Measurements from ENCODE around the gene SPTSSB.

The SPTSSB gene

DNA sequence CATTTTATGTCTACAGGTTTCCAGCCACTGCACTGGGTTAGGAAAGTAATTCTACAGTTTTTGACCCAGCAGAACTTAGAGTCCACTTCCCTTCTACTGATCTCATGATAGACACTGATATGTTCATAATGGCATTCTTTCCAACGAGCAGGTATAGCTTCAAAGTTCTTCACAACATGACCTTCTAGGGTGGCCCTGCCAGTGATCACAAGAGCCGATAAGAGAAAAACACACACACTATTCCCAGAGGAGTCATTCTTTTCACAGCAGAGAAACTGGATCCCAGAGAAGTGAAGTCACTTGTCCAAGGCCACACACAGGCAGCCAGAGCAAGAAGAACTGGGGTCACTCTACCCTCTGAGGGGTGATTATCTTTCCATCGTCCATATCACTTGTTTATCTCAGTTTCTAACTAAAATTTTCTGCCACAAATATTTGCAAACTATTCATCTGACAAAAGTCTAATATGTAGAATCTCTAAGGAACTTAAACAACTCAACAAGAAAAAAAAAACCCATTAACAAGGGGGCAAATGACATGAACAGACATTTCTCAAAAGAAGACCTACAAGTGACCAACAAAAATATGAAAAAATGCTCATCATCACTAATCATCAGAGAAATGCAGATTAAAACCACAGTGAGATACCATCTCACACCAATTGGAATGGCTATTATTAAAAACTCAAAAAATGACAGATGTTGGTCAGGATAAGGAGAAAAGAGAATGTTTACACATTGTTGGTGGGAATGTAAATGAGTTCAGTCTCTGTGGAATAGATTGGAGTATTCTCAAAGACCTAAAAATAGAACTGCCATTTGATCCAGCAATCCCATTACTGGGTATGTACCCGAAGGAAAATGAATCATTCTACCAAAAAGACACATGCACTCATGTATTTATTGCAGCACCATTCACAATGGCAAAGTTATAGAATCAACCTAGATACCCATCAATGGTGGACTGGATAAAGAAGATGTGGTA lies 31.5 kb downstream of the SPTSSB start:
- DNase-seq (ENCODE audit: low spot score): no peak

DNA sequence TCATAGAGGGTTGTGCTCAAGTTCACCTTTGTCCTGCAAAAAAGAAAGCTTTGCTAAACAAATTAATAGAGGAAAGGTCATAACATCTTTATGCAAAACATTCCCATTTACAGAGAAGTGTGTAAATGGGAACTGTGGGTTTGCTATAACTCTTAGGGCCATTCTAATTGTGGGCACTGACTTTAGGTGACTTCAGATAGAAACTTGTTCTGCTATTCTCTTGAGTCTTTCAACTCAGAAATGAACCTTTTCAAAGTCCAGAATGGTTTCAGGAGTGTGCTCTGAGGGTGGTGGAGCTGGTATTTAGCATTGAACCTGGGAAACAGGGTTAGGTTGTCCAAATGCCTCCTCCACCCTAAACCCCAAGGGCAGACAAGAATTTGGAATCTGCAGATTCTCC lies 34.0 kb downstream of the SPTSSB start:
- DNase-seq (ENCODE audit: low spot score): no peak

DNA sequence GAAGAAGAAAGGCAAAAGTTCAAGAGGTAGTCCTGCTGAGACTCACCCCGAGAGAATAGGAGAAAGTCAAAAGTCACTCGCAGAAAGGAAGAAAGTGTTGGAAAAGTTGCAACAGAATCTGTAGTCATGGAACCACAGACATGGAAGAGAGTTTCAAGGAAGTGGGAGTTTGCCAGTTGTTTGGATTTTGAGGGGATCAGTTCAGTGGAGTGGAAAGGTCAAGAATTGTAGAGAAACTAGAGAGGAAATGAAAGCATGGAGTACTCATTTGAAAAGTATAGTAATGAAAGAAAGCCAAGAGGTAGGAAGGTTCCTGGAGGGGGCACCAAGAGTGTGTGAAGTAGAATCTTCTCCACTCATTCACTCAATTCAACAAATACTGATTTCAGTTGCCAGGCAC lies 34.7 kb downstream of the SPTSSB start:
- DNase-seq (ENCODE audit: low spot score): no peak

DNA sequence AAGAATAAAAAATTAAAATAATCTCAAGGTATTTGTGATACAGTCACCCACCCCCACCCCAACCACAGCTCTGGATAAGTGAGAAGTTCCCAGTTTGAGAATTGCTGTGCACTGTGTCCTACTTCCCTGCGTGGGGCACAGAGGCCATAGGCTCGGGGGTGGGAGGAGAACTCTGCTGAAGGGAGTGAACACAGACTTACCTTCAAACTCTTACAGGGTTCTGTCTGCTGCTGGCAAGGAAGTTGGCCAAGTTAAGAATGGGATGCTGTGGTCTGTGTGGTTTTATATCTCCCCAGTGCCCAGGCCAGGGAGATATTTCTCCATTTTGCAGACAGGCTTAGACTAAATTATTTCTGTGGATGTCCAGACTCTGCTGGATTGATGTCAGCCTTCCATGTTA lies 37.6 kb downstream of the SPTSSB start:
- no peak for DNase-seq (ENCODE audit: low spot score)

DNA sequence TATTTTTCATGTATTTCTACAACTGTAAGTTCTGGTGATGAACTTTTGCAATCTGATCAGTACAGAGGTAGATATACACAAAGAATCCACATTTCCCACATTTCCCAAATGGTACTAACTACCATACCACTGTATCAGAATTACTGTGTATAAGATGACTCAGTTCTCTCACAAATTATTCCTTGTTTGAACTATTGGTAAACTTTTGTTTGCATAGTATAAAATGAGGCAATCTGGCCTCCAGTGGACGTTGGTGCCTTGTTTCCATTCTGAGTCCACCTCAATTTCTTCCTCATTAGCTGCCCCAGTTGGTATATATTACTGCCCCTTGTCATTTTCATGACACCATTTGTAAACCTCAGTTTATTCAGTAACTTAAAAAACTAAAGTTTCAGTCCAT lies 38.5 kb downstream of the SPTSSB start:
- no peak for DNase-seq (ENCODE audit: low spot score)

DNA sequence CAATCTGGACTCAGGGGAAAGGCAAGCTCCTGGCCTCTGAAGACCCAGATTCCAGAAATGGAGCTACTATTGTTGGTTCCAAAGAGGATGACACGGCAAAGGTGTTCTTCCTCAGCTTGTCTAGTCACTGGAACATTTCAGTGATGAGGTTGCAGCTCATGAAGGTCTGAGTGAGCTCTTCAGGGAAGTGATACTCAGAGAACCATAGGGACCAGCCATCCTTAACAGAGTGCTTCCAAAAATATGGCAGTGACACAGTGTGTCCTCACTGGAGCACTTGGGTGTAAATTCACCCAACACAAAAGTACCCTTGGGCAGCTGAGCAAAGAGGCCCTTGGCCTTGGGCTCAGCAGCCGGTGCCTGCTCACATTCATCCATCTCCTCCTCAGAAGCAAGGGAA lies 46.3 kb downstream of the SPTSSB start:
- no peak for DNase-seq (ENCODE audit: low spot score)

DNA sequence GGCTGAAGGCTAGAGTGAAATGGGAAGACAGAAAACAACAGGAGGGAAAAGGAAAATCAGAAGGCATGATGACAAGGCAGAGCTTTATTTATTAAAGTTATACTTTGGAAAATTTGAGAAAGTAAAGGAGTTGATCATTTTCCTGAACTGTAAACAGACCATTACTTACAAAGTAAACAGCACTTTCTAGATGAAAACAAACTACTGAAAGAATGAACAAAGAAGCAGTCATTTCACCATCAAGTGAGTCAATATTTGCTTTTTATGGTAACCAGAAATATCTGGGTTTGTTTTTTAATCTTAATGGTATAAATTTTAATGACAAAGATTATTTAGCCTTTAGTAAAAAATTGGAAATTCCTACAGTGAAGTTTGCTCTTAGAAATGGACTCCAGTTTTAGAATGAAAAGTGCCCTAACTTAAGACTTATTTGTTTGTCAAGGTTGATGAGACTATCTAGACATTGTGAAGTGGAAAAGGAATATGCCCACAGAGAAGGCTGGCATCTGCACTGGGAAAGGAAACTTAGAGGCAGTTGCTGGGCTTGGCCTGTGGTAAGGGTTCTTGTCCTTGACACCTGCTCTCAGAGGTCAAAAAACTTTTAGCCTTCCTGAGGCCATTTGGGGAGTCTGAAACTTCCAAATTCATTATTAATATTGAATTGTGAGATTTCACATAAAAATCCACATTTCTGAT lies 47.2 kb downstream of the SPTSSB start:
- DNase-seq (ENCODE audit: low spot score): no peak

DNA sequence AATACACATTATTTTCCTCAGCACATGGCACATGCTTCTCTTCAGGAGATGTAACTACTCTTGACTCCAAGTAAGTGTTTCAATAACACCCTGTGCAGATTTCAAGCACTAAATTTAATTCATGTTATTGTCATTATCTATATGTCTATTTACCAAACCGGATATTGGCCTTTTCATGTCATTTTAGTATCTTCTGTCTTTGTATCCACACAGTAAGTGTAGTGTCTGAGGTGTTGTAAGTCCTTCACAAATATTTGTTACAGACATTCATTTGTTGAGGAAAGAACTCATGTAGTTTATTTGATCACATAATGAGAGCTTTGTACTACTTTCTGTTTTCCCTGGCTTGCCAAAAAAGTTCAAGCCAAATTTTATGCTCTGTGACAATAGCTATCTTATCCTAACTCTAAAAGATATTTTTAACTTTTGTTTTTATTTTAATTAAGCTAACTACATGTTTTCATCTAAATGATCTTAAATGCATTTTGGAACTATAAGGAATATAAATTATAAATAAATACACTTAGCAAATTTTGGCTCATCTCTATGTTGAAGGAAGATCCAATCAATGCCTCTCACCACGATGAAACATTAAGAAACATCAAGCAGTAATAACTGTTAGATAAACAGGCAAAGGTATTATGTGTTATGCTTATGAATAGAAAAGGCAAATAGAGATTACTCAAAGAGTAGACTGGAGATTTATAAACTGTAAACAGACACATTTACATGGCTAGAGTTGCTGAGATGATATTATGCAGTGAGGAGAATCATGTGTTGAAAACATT lies 48.3 kb downstream of the SPTSSB start:
- no peak for DNase-seq (ENCODE audit: low spot score)

DNA sequence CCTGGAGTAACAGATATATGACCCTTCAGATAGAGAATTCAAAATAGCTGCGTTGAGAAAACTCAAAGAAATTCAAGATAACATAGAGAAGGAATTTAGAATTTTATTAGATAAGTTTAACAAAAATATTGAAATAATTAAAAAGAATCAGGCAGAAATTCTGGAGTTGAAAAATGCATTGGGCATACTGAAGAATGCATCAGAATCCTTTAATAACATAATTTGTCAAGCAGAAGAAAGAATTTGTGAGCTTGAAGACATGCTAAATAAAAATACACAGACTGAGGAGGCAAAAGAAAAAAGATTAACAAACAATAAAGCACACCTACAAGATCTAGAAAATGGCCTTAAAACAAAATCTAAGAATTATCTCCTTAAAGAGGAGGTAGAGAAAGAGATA lies 50.5 kb downstream of the SPTSSB start:
- no peak for DNase-seq (ENCODE audit: low spot score)

DNA sequence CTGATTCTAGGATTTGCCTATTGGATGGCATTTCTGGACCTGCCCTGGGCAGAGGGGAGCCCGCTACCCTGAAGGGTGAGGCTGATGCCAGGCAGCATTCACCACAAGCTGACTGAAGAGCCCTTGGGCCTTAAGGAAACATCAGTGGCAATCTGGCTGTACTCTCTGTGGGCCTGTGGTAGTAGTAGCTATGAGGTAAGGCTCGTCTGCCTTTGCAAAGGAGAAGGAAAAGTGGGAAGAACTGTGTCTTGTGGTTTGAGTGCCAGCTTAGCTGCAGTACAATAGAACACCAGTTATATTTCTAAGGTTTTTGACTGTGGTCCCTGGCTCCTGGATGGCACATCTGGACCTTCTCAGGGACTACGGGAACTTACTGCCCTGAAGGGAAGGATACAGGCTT lies 51.5 kb downstream of the SPTSSB start:
- DNase-seq (ENCODE audit: low spot score): no peak

DNA sequence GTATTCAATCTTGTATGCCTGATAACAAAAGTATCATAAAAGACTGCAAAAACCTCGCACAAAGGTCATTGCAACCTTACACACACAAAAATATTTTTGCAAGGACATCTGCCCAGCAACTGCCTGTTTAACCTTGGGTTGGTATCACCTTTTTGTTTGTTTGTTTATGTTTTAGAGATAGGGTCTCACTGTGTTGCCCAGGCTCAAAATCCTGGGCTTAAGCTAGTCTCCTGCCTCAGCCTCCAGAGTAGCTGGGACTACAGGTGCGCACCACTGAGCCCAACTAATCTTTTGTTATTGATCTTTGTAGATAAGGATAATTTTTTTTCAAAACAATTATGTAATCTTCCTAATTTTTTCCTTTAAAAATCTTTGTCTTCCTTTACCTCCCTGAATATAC lies 54.2 kb downstream of the SPTSSB start:
- DNase-seq (ENCODE audit: low spot score): no peak

DNA sequence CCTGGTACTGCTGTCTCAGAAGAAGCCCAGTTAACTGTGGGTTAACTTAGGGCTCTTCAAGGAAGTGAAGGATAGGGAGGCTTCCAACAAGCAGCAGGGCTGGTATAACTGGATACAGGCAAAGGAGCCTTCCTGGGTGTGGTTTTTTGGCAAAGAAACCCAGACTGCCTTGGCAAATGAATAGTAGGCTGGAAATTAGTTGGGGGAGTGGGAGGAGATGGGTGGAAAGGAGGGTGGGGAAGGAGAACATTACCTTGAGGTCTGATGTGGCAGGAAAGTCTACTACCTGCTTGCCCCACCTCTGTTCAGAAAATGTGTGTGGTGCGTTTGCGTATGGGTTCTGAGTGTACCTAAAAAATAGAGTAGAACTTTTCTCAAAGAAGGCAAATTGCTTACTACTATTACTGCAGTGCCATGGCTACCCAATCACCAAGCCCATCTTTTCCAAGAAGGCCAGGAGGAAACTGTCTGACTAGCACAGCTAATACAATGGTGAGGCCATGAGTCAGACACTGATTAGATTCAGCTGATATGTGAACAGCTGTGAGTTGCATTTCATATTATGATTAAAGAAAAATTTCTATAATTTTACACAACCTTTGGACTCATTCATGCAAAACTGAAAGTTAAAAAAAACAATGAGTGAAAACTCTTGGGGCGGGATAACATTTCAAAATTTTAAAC lies 55.2 kb downstream of the SPTSSB start:
- DNase-seq (ENCODE audit: low spot score): no peak

DNA sequence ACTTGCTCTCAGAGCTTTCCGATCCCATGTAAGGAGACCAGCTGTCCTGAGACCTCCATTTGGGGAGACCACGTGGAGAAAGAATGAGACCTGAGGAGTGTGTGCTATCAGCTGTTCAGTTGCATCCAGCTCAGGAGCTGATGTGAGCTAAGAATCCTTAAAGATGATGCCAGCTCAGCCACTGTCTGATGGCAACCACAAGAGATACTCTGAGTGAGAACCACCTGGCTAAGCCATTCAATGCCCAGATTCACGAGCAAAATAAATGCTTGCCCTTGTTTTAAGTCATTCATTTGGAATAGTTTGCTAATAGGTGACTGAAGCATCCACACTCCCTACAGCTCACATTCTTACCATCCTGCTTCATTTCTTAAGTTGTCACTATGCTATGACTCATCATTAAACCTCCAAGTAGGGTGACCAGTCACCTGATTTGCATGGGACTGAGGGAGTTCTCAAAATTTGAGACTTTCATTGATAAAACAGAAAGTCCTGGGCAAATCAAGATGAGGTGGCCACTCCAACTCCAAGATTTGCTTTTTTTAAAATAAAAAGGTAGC lies 56.4 kb downstream of the SPTSSB start:
- peak; percentile 18 for DNase-seq (ENCODE audit: low spot score)

DNA sequence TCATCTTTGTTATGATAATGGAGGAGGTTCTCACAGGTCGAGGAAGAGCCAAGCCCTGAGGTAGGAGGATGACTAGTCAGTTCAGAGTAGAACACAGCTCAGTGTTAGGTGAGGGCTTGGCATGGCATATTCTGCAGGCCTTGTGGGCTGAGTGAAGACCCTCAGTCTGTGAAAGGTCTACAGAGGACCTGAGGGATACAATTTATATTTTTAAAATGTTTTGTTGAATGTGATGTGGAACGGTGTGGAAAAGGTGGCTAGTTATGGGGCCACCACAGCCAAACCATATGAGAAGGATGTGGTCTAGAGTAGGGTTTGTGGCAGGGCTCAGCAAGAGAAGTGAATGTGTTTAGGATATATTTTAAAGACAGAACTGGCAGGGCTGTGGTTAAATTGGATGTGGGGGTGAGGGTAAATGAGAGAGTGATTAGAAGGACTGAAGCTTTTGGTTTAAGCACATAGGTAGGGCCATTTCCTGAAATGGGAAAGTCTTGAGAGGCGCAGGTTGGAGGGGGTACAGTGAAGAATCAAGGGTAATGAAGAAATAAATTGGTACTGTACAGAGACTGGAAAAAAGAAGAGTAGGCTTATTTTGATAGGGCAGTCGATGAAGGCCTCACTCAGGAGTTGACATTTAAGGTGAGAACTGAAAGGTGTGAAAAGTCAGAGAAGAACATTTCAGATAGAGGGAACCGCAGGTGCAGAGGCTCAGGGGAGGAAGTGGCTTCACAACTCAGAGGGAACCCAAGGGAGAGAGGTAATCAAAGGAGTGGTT lies 60.5 kb downstream of the SPTSSB start:
- DNase-seq (ENCODE audit: low spot score): no peak

DNA sequence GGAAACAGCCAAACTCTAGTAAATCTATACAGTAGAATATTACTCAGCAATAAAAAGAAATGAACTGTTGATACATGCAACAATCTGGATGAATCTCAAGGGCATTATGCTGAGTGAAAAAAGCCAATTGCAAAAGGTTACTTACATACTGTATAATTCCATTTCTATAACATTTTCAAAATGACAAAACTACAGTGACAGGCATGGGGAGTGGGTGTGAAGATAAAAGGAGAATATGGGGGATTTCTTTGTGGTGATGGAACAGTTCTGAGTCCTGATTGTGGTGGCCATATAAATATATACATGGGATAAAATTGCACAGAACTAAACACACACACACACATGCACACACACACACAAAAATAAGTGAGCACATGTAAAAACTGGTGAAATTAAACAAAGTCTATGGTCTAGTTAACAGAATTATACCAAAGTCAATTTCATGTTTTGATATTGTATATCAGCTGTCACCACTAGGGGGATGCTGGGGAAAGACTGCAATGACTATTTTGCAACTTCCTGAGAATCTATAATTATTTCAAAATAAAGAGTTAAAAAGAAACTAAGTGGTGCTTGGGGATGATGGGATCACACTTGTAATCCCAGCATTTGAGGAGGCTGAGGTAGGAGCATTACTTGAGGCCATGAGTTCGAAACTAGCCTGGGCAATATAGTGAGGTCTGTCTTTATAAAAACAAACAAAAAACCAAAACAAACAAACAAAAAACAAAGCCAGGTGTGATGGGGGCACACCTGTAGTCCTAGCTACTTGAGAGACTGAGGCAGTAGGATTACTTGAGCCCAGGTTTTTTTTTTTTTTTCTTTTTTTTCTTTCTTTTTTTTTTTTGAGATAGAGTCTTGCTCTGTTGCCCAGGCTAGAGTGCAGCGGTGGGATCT lies 66.0 kb downstream of the SPTSSB start:
- peak; percentile 5 for DNase-seq (ENCODE audit: low spot score)

DNA sequence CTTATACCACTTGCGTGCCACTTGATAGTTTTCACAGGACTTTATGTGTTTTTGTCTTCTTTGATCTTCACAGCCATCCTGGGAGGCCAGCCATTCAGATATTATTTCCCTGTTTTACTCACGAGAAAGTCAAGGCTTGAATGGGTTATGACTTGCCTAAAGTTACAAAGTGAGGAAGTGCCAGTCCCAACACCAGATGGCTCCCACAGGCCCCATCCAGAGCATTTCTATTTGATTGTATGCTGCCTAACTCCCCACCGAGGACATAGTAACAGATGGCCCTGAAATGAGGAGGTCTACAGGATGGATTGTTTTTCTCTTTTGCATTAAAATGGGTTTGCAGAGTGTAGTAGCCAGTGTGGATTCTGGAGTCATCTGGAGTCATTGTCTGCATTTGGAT lies 74.5 kb downstream of the SPTSSB start:
- no peak for DNase-seq (ENCODE audit: low spot score)

DNA sequence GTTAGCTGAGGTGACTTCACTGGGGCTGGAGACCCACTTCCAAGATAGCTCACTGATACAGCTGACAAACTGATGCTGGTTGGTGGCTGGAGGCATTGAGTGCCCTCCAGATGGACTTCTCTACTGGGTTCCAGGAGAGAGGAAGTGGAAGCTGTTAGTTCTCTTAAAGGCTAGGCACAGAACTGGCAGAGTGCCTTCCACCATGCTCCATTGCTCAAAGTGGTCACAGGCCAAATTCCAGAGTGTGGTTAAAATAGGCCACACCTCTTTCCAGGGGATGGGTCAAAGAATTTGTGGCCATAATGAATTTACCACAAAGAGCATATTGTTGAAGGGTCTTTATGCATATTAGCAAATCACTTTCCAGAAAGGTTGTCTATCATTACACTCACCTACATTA lies 76.0 kb downstream of the SPTSSB start:
- DNase-seq (ENCODE audit: low spot score): peak; percentile 64

All from SW480 (cell line).